ENCODE data around the gene TNFRSF18. TPM values are rescaled to one million over a fixed set of nuclear protein-coding genes. Genes with fewer than 3 reads are reported as not detected.

TNFRSF18 gene
- total RNA-seq, 6 experiments from 2014 or later: 0.24 to 0.27 TPM; not detected in 4

- 51% methylated on average over 6 of the region's 11 CpGs for WGBS (ENCODE audit: insufficient coverage, low coverage, low lambda C conversion rate, missing lambda C conversion rate)
- no peak for DNase-seq
- ATAC-seq: peak in 1 of 4 donors; percentile 9
- H3K4me1 ChIP-seq: no peaks in the 10 kb centered on the region
- intact Hi-C loops (cut with DNase I): no loop called here
- TF ChIP-seq, protein P1, sequence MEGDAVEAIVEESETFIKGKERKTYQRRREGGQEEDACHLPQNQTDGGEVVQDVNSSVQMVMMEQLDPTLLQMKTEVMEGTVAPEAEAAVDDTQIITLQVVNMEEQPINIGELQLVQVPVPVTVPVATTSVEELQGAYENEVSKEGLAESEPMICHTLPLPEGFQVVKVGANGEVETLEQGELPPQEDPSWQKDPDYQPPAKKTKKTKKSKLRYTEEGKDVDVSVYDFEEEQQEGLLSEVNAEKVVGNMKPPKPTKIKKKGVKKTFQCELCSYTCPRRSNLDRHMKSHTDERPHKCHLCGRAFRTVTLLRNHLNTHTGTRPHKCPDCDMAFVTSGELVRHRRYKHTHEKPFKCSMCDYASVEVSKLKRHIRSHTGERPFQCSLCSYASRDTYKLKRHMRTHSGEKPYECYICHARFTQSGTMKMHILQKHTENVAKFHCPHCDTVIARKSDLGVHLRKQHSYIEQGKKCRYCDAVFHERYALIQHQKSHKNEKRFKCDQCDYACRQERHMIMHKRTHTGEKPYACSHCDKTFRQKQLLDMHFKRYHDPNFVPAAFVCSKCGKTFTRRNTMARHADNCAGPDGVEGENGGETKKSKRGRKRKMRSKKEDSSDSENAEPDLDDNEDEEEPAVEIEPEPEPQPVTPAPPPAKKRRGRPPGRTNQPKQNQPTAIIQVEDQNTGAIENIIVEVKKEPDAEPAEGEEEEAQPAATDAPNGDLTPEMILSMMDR (IDR thresholded peaks at IDR 0.05): no peak
- TF ChIP-seq POLR2A (IDR thresholded peaks at IDR 0.05): no peak
- no peaks in the 10 kb centered on the region for H3K9me3 ChIP-seq
- H3K36me3 ChIP-seq: peaks cover 0 to 23% (median 6%) of the 10 kb centered on the region in 4 donors
- no peak overlapping the region for H3K27ac ChIP-seq
- no peak overlapping the region for H3K4me3 ChIP-seq
- no peaks in the 10 kb centered on the region for H3K27me3 ChIP-seq
Observed at GRCh38 chr1:1215080-1215676, 8.8 kb upstream of the TNFRSF18 start.

DNA sequence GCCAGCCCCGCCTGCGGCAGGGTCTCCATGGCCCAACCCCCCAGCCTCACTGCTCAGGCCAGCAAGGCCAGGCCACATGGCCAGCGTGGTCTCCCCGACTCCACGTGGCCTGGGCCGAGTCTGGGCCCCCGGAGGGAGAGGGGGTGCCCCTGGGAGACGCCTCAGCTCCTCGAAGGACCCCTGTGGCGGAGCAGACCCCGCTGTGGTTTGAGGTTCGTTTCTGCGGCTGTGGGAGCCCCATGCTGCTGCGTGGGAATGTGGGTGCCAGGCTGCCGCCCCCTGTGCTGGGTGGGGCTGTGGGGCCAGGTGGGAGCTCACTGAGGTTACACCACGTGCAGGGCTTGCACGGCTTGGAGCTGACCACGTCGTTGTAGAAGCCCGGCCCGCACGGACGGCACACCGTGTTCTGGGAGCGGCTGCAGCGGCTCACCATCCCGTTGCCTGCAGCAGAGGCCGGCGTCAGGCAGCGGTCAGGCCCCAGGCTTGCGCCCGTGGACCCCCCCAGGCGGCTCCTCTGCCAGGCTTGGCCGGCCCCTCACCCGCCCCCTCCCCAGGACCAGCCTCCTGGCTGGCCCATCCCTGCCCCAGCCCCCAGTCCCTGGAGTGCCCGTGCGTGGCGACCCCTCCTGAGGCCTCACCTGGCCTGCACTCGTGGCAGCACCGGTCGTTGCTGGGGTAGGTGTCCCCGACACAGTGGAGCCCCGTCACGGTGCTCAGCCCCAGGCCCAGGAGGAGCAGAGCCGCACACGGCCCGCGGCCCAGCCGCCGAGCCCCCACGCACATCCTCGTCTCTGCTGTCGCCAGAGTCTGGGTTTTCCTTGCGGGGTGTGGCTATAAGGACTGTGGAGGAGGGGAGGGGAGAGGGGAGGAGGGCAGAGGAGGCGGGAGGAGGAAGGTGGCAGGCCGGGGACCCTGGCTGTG, 7.2 kb upstream of the TNFRSF18 start, which contains the start of gene TNFRSF4:
Gene TNFRSF4, minus strand, starts transcription at position 809 of the 921 bp plus-strand sequence. Its CDS starts 26 bp downstream, at position 783.
- no peaks in the 10 kb centered on the region for H3K4me1 ChIP-seq
- WGBS (ENCODE audit: insufficient coverage, low coverage, low lambda C conversion rate, missing lambda C conversion rate): 31% methylated on average over 6 of the region's 56 CpGs
- no peaks in the 10 kb centered on the region for H3K27me3 ChIP-seq
- H3K4me3 ChIP-seq: peak within 1 kb of the TSS in 1 of 3 donors; percentile 29
- H3K36me3 ChIP-seq: peaks cover 0 to 20% (median 6%) of the 10 kb centered on the region in 4 donors
- DNase-seq (peak in 1 of 3 donors; percentile 28), ATAC-seq (peak in 2 of 4 donors; percentile 3 to 17)
- H3K27ac ChIP-seq: no peak within 1 kb of the TSS
- TF ChIP-seq, protein P1 (IDR thresholded peaks at IDR 0.05): no peak
- TF ChIP-seq POLR2A (IDR thresholded peaks at IDR 0.05): no peak
- intact Hi-C loops (cut with DNase I): no loop called here
- H3K9me3 ChIP-seq: no peaks in the 10 kb centered on the region

GRCh38 chr1:1212780-1213344, 6.5 kb upstream of the TNFRSF18 start:
- peaks cover 0 to 13% (median 3%) of the 10 kb centered on the region in 4 donors for H3K36me3 ChIP-seq
- peak overlapping the region in 1 of 3 donors; percentile 29 for H3K4me3 ChIP-seq
- H3K27me3 ChIP-seq: no peaks in the 10 kb centered on the region
- H3K4me1 ChIP-seq: no peaks in the 10 kb centered on the region
- intact Hi-C loops (cut with DNase I): no loop called here
- 50% methylated on average over 2 of the region's 24 CpGs for WGBS (ENCODE audit: insufficient coverage, low coverage, low lambda C conversion rate, missing lambda C conversion rate)
- ATAC-seq (peak; percentile 34 to 59 (median 46)), DNase-seq (peak in 2 of 3 donors; percentile 50 to 70)
- no peak overlapping the region for H3K27ac ChIP-seq
- TF ChIP-seq, protein P1 (IDR thresholded peaks at IDR 0.05): no peak
- no peak for TF ChIP-seq POLR2A (IDR thresholded peaks at IDR 0.05)
- no peaks in the 10 kb centered on the region for H3K9me3 ChIP-seq

DNA sequence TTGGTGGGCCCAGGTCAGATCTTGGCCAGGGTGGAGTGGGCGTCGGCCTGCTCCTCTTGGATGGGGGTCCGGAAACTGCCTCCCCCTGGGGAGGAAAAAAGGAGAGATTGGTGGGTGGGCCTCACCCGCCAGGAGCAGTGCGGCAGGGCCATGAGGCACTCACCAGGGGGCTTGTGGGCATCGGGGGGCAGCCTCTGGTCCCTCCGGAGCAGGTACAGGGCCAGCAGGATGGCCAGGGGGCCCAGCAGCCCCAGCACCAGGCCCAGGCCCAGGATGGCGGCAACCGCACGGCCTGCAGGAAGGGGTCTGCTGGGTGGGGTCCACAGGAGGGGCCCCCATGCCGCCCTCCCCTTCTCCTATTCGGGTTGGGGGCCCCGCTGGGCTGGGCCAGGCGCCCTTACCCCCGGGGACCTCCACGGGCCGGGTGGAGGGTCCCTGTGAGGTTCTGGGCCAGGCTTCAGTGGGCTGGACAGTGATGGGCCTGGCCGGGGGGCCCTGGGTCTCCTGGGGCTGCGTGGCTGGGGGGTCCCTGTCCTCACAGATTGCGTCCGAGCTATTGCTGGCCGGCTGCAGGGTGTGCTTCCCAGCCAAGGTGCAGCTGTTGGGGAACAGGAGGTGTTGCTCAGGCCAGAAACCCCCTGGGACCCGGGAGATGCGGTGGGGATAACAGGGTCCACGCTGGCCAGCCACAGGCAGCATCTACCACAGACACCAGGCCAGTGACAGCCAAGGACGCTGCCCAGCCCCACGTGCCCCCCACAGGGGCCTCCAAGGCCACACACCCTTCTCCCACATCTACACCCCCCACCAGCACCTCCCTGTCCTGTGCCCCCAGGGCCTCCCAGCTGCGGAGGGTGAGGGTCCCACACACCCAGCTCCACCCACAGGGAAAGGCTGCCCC, 5.4 kb upstream of the TNFRSF18 start:
- 44% methylated on average over 3 of the region's 28 CpGs for WGBS (ENCODE audit: insufficient coverage, low coverage, low lambda C conversion rate, missing lambda C conversion rate)

More for the DNA sequence above, 5.4 kb upstream of the TNFRSF18 start:
- Histone ChIP-seq H3K27ac (no peak overlapping the region), H3K4me1 (no peaks in the 10 kb centered on the region), H3K9me3 (no peaks in the 10 kb centered on the region), H3K27me3 (peaks cover 0 to 5% of the 10 kb centered on the region in 2 donors), H3K36me3 (peaks cover 0 to 2% (median 0%) of the 10 kb centered on the region in 4 donors), H3K4me3 (no peak overlapping the region)
- intact Hi-C loops (cut with DNase I): no loop called here
- DNase-seq: peak in 2 of 3 donors; percentile 13 to 49
- TF ChIP-seq POLR2A (IDR thresholded peaks at IDR 0.05): no peak
- TF ChIP-seq, protein P1 (IDR thresholded peaks at IDR 0.05): no peak
- ATAC-seq: no peak

All from right lobe of liver (tissue), 6 donors.